ENCODE data around the gene DIPK1B. TPM values are rescaled to one million over a fixed set of nuclear protein-coding genes. Genes with fewer than 3 reads are reported as not detected.

The DIPK1B gene
- total RNA-seq, 2 experiments from 2014 or later = 0.21 to 0.25 TPM

- intact Hi-C loops (cut with DNase I, micrococcal nuclease) = no loop called here
- CTCF ChIA-PET = interaction anchor here (0.9 to 1.2 kb wide), 3 partner anchors 220 to 275 kb away, joined by 3 read pairs; partner anchors contain the start of gene NPDC1
Observed at GRCh38 chr9:136771907-136772415, 59.6 kb downstream of the DIPK1B start.

GRCh38 chr9:136773386-136774044, 61.1 kb downstream of the DIPK1B start:
- Mint-ChIP-seq H3K27me3 (peaks cover 3% of the 10 kb centered on the region), H3K4me3 (no peak overlapping the region), H3K4me1 (peaks cover 2% of the 10 kb centered on the region), H3K9me3 (ENCODE audit: low read depth) (peaks cover 8% of the 10 kb centered on the region), H3K36me3 (ENCODE audit: low read depth) (no peaks in the 10 kb centered on the region), H3K27ac (no peak overlapping the region)
- peak; percentile 75 for ATAC-seq
- DNase-seq = peak; percentile 58
- ChIA-PET POLR2A (interaction anchor here (0.7 kb wide), 1 partner anchor 282 kb away, joined by 3 read pairs; no protein-coding TSS in a partner anchor), CTCF (no interaction called here)
- intact Hi-C loops (cut with DNase I, micrococcal nuclease) = no loop called here

More at GRCh38 chr9:136771907-136772415, 59.6 kb downstream of the DIPK1B start:
- Mint-ChIP-seq H3K36me3 (ENCODE audit: low read depth) (no peaks in the 10 kb centered on the region), H3K27me3 (peaks cover 6% of the 10 kb centered on the region), H3K27ac (no peak overlapping the region), H3K9me3 (ENCODE audit: low read depth) (peaks cover 8% of the 10 kb centered on the region), H3K4me1 (peaks cover 10% of the 10 kb centered on the region), H3K4me3 (no peak overlapping the region)
- DNase-seq (no peak), ATAC-seq (no peak)
- POLR2A ChIA-PET = no interaction called here

Small RNA genes lying within 50 kb of the gene (microRNA-seq; reads per million reads assigned to microRNA genes)
- gene MIR126 (ENCODE audit: borderline replicate concordance) (304 reads per million, percentile 76 among the genes with 10 or more reads in this experiment), gene MIR6722 (ENCODE audit: borderline replicate concordance) (not detected)

Other genes with a start within 250 kb of the DIPK1B start
- gene SEC16A, start 229.5 kb upstream of the DIPK1B start, total RNA-seq = 10 to 100 TPM; 62.7 TPM
- 10 to 100 TPM; 70.0 to 79.4 TPM for gene NOTCH1, start 166.5 kb upstream of the DIPK1B start, total RNA-seq
- 1 to 10 TPM; 1.2 to 1.4 TPM for gene EGFL7, start 49.7 kb upstream of the DIPK1B start, total RNA-seq
- 10 to 100 TPM in 1 of 2 experiments, 1 to 10 TPM in 1; 9.0 to 10.4 TPM for gene AGPAT2, start 25.1 kb upstream of the DIPK1B start, total RNA-seq
- 1 to 10 TPM in 1 of 2 experiments, under 1 TPM in 1; 0.71 to 1.2 TPM for gene LCN10, start 30.4 kb downstream of the DIPK1B start, total RNA-seq
- not detected for gene LCN6, start 36.0 kb downstream of the DIPK1B start, total RNA-seq
- gene LCN8, start 45.7 kb downstream of the DIPK1B start, total RNA-seq = not detected
- gene LCN15, start 51.9 kb downstream of the DIPK1B start, total RNA-seq = not detected
- gene TMEM141, start 78.8 kb downstream of the DIPK1B start, total RNA-seq = 10 to 100 TPM; 30.9 to 47.1 TPM
- under 1 TPM; 0.47 to 0.55 TPM for gene CCDC183, start 83.8 kb downstream of the DIPK1B start, total RNA-seq
- 10 to 100 TPM; 66.2 to 71.8 TPM for gene RABL6, start 95.4 kb downstream of the DIPK1B start, total RNA-seq
- 1 to 10 TPM; 4.3 to 4.8 TPM for gene AJM1, start 129.9 kb downstream of the DIPK1B start, total RNA-seq
- gene PHPT1, start 136.8 kb downstream of the DIPK1B start, total RNA-seq = 10 to 100 TPM; 94.5 to 98.9 TPM
- gene MAMDC4, start 139.8 kb downstream of the DIPK1B start, total RNA-seq = 10 to 100 TPM; 16.6 to 17.5 TPM
- gene EDF1, start 153.7 kb downstream of the DIPK1B start, total RNA-seq = 100 to 1,000 TPM; 282 to 320 TPM
- gene TRAF2, start 173.9 kb downstream of the DIPK1B start, total RNA-seq = 10 to 100 TPM; 37.4 to 46.2 TPM
- 10 to 100 TPM; 54.4 to 66.4 TPM for gene FBXW5, start 232.2 kb downstream of the DIPK1B start, total RNA-seq
- gene C8G, start 232.7 kb downstream of the DIPK1B start, total RNA-seq = under 1 TPM in 1 of 2 experiments, not detected in 1; 0.77 TPM
- gene LCN12, start 239.7 kb downstream of the DIPK1B start, total RNA-seq = 1 to 10 TPM; 1.1 to 1.5 TPM

Data from activated CD4-positive, alpha-beta T cell treated with anti-CD3 and anti-CD28 coated beads for 36 hours (primary cell).